NCI-H1694 (cell line): Measurements from ENCODE around the gene PLPPR2.
"Not testable (repeated sequence)": the region's sequence is repeated elsewhere in the genome, so short reads cannot be mapped to it uniquely, and the experiment has no call there.

Experiments used
- DNase-seq: peaks from one replicate; lab custom pipeline; 2025; lab: John Stamatoyannopoulos, UW

PLPPR2 gene

GRCh38 chr19:11397089-11397610 lies 41.9 kb downstream of the PLPPR2 start:
- DNase-seq: no peak

GRCh38 chr19:11399667-11400066 lies 44.4 kb downstream of the PLPPR2 start:
- DNase-seq: no peak

- no peak for DNase-seq
Measured at GRCh38 chr19:11400798-11401197, 45.6 kb downstream of the PLPPR2 start.

GRCh38 chr19:11401808-11402543 lies 46.7 kb downstream of the PLPPR2 start:
- DNase-seq: no peak

GRCh38 chr19:11404588-11405222 lies 49.5 kb downstream of the PLPPR2 start:
- DNase-seq: no peak

- no peak for DNase-seq
Measured at GRCh38 chr19:11405846-11406643, 50.8 kb downstream of the PLPPR2 start.

- not testable (repeated sequence) for DNase-seq
Measured at GRCh38 chr19:11406703-11407236, 51.5 kb downstream of the PLPPR2 start.

- DNase-seq: no peak
Measured at GRCh38 chr19:11408591-11408990, 53.4 kb downstream of the PLPPR2 start.

GRCh38 chr19:11410682-11411081 lies 55.5 kb downstream of the PLPPR2 start:
- no peak for DNase-seq

GRCh38 chr19:11414544-11414943 lies 59.3 kb downstream of the PLPPR2 start:
- no peak for DNase-seq
